K562 (cell line): ENCODE measurements around the gene SNRPA. TPM values are rescaled to one million over a fixed set of nuclear protein-coding genes. Genes with fewer than 3 reads are reported as not detected.

Experiments
- BCOR ChIP-seq: fragments of 450-650 bp; IDR thresholded peaks from 2 replicates; pipeline ENCODE4 v1.6.1; 2016
- ELF2 ChIP-seq: fragments of 250-450 bp; sonication (Bioruptor Pico); IDR thresholded peaks from 2 replicates; pipeline ENCODE4 v1.5.0; 2021; ENCODE audit warnings: mild to moderate bottlenecking
- FOXJ3 ChIP-seq: sonication (generic); formaldehyde crosslinking; IDR thresholded peaks from 2 replicates; pipeline ENCODE4 v1.4.0; 2020; ENCODE audit warnings: mild to moderate bottlenecking, missing genetic modification reagents
- GTF2A2 ChIP-seq: IDR thresholded peaks from 2 replicates; pipeline ENCODE4 v1.6.1; 2016; ENCODE audit warnings: mild to moderate bottlenecking, missing genetic modification characterization, missing compliant biosample characterization
- HNRNPUL1 ChIP-seq: fragments of 200-400 bp; formaldehyde crosslinking; IDR thresholded peaks from 2 replicates; pipeline ENCODE4 v1.6.1; 2017; ENCODE audit warnings: low read length
- IFI16 ChIP-seq: fragments of 250-450 bp; sonication (Bioruptor Pico); IDR thresholded peaks from 2 replicates; pipeline ENCODE4 v2.1.2; 2022; ENCODE audit warnings: mild to moderate bottlenecking, inconsistent platforms
- MAZ ChIP-seq, 2 experiments: fragments of 450-650 bp in 1 of 2; sonication (generic) in 1 of 2; formaldehyde crosslinking; IDR thresholded peaks in 1 of 2; conservative IDR thresholded peaks in 1 of 2; 2 replicates each; pipeline versions ENCODE4 v1.4.0 to v1.5.0; 2020; ENCODE audit warnings: mild to moderate bottlenecking in 1 of 2, missing genetic modification reagents in 1 of 2
- MTA2 ChIP-seq: fragments of 450-650 bp; IDR thresholded peaks from 2 replicates; pipeline ENCODE4 v1.6.1; 2016; ENCODE audit warnings: low read depth
- MTF1 ChIP-seq: fragments of 250-450 bp; sonication (Bioruptor Pico); IDR thresholded peaks from 2 replicates; pipeline ENCODE4 v1.9.0; 2021; ENCODE audit warnings: moderate library complexity, mild to moderate bottlenecking, inconsistent platforms, borderline replicate concordance
- NR3C1 ChIP-seq: sonication (generic); formaldehyde crosslinking; IDR thresholded peaks from 2 replicates; pipeline ENCODE4 v1.8.1; 2022; ENCODE audit warnings: missing genetic modification reagents
- PHF20 ChIP-seq: fragments of 450-650 bp; IDR thresholded peaks from 2 replicates; pipeline ENCODE4 v1.6.1; 2018; ENCODE audit not compliant: partially characterized antibody
- XRCC5 ChIP-seq: fragments of 200-400 bp; formaldehyde crosslinking; IDR thresholded peaks from 2 replicates; pipeline ENCODE4 v1.6.1; 2017; ENCODE audit warnings: low read depth, mild to moderate bottlenecking, low read length
- ZHX1 ChIP-seq: fragments of 150-350 bp; conservative IDR thresholded peaks from 2 replicates; pipeline ENCODE4 v1.6.1; 2014; ENCODE audit warnings: low read length
- ZNF3 ChIP-seq: fragments of 250-450 bp; sonication (Bioruptor Pico); IDR thresholded peaks from 2 replicates; pipeline ENCODE4 v1.5.0; 2021; ENCODE audit warnings: mild to moderate bottlenecking, moderate library complexity
- ZNF384 ChIP-seq: IDR thresholded peaks from 2 replicates; pipeline ENCODE4 v1.6.1; 2012; ENCODE audit warnings: low read depth, low read length, improper control_type of control experiment
- ZNF586 ChIP-seq: fragments of 450-650 bp; formaldehyde crosslinking; conservative IDR thresholded peaks from 2 replicates; pipeline ENCODE4 v1.4.0; 2020; ENCODE audit warnings: mild to moderate bottlenecking, moderate library complexity
- ZNF75A ChIP-seq: fragments of 450-650 bp; formaldehyde crosslinking; IDR thresholded peaks from 2 replicates; pipeline ENCODE4 v1.4.0; 2020; ENCODE audit warnings: mild to moderate bottlenecking
- polyA plus RNA-seq, 8 experiments: library from polyadenylated mRNA; depleted of rRNA in 4 of 8; stranded (reverse) in 5 of 8; unstranded in 3 of 8; fragments of >200 nt; fragmentation: Nextera tagmentation in 2 of 8; fragmentation: Illumina TruSeq in 1 of 8; extraction: Ambion mirVana in 2 of 8; extraction: Trizol in 1 of 8; gene quantifications; 2 replicates each; pipeline versions ENCODE4 v1.2.1 to v1.2.3, GENCODE V29; 2011 to 2014; ENCODE audit warnings: inconsistent platforms in 1 of 8, missing spikeins in 1 of 8
- total RNA-seq, 7 experiments: library from RNA; depleted of rRNA in 6 of 7; stranded (reverse); fragments of >200 nt in 6 of 7; fragmentation: Illumina TruSeq in 2 of 7; extraction: Trizol in 2 of 7; gene quantifications; 2 replicates each; pipeline versions ENCODE4 v1.2.1 to v1.2.3, GENCODE V29; 2011 to 2021; ENCODE audit warnings: low replicate concordance in 1 of 7
- TF ChIP-seq, protein P1 (sequence below): fragments of 450-650 bp; IDR thresholded peaks from 2 replicates; pipeline ENCODE4 v1.6.1; 2018; ENCODE audit not compliant: partially characterized antibody
- TF ChIP-seq, protein P2 (sequence below): fragments of 450-650 bp; IDR thresholded peaks from 2 replicates; pipeline ENCODE4 v1.6.1; 2018; ENCODE audit warnings: mild to moderate bottlenecking, low read depth; ENCODE audit not compliant: partially characterized antibody

The SNRPA gene
- total and polyA plus RNA-seq, 9 of the 15 experiments (the other 6 are each of a cell fraction or from before 2014, with no cell fraction given): 16.3 to 311 (median 193) TPM

- TF ChIP-seq ELF2 (CRISPR knock-in tag) (no peak), MAZ (CRISPR knock-in tag; conservative IDR thresholded peaks at IDR 0.05 in 1 of 2, IDR thresholded peaks at IDR 0.05 in 1 of 2) (no peak), BCOR (no peak), ZNF75A (CRISPR knock-in tag) (no peak), XRCC5 (0 out of 2 replicates have a peak, but pooled peaks have one; percentile 8), HNRNPUL1 (no peak), MTA2 (no peak), PHF20 (no peak), FOXJ3 (no peak), ZHX1 (no peak), ZNF384 (peak; percentile 69), NR3C1 (no peak), MTF1 (CRISPR knock-in tag) (no peak), GTF2A2 (tag) (no peak), ZNF586 (CRISPR knock-in tag) (no peak), ZNF3 (CRISPR knock-in tag) (0 out of 2 replicates have a peak, but pooled peaks have one; percentile 13), IFI16 (no peak)
- TF ChIP-seq, protein P1, sequence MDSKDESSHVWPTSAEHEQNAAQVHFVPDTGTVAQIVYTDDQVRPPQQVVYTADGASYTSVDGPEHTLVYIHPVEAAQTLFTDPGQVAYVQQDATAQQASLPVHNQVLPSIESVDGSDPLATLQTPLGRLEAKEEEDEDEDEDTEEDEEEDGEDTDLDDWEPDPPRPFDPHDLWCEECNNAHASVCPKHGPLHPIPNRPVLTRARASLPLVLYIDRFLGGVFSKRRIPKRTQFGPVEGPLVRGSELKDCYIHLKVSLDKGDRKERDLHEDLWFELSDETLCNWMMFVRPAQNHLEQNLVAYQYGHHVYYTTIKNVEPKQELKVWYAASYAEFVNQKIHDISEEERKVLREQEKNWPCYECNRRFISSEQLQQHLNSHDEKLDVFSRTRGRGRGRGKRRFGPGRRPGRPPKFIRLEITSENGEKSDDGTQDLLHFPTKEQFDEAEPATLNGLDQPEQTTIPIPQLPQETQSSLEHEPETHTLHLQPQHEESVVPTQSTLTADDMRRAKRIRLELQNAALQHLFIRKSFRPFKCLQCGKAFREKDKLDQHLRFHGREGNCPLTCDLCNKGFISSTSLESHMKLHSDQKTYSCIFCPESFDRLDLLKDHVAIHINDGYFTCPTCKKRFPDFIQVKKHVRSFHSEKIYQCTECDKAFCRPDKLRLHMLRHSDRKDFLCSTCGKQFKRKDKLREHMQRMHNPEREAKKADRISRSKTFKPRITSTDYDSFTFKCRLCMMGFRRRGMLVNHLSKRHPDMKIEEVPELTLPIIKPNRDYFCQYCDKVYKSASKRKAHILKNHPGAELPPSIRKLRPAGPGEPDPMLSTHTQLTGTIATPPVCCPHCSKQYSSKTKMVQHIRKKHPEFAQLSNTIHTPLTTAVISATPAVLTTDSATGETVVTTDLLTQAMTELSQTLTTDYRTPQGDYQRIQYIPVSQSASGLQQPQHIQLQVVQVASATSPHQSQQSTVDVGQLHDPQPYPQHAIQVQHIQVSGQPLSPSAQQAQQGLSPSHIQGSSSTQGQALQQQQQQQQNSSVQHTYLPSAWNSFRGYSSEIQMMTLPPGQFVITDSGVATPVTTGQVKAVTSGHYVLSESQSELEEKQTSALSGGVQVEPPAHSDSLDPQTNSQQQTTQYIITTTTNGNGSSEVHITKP: no peak
- TF ChIP-seq, protein P2, sequence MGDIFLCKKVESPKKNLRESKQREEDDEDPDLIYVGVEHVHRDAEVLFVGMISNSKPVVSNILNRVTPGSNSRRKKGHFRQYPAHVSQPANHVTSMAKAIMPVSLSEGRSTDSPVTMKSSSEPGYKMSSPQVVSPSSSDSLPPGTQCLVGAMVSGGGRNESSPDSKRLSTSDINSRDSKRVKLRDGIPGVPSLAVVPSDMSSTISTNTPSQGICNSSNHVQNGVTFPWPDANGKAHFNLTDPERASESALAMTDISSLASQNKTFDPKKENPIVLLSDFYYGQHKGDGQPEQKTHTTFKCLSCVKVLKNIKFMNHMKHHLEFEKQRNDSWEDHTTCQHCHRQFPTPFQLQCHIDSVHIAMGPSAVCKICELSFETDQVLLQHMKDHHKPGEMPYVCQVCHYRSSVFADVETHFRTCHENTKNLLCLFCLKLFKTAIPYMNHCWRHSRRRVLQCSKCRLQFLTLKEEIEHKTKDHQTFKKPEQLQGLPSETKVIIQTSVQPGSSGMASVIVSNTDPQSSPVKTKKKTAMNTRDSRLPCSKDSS: no peak
Measured at GRCh38 chr19:40752257-40752781, 1.3 kb downstream of the SNRPA start (continued).
